Heart left ventricle (tissue), 16 donors: ENCODE results near the gene TXNRD3. TPM values are rescaled to one million over a fixed set of nuclear protein-coding genes. Genes with fewer than 3 reads are reported as not detected.

Experiments
- ATAC-seq, 4 donors: fragments of 200-7000 bp; cut with Tn5 transposase; one replicate each; pipeline ENCODE4 v1.9.1; 2020 to 2022; ENCODE audit warnings: moderate library complexity in 4 of 4, mild to moderate bottlenecking in 3 of 4, moderate number of reproducible peaks in 1 of 4
- DNase-seq, 5 donors: peaks; one replicate each; pipeline ENCODE4 v3.0.0-alpha.2; 2020
- H3K27ac ChIP-seq, 12 donors: fragments of 200-600 bp; sonication (generic) in 4 of 12; one replicate each; pipeline versions ENCODE4 v1.5.0 to v1.8.0; 2016 to 2022; ENCODE audit warnings: mild to moderate bottlenecking in 2 of 12
- H3K27me3 ChIP-seq, 9 donors: fragments of 200-600 bp; sonication (generic) in 2 of 9; one replicate each; pipeline versions ENCODE4 v1.5.1 to v1.8.0; 2016 to 2022; ENCODE audit warnings: mild to moderate bottlenecking in 3 of 9
- H3K36me3 ChIP-seq, 9 donors: fragments of 200-600 bp; sonication (generic) in 2 of 9; one replicate each; pipeline versions ENCODE4 v1.5.0 to v1.8.0; 2018 to 2022; ENCODE audit warnings: mild to moderate bottlenecking in 2 of 9
- H3K4me1 ChIP-seq, 12 donors: fragments of 200-600 bp; sonication (generic) in 4 of 12; one replicate each; pipeline versions ENCODE4 v1.5.0 to v1.8.0; 2016 to 2022; ENCODE audit warnings: mild to moderate bottlenecking in 3 of 12
- H3K4me3 ChIP-seq, 12 donors: fragments of 200-600 bp; sonication (generic) in 4 of 12; one replicate each; pipeline versions ENCODE4 v1.5.0 to v1.8.0; 2017 to 2022; ENCODE audit warnings: mild to moderate bottlenecking in 9 of 12, moderate library complexity in 4 of 12
- H3K9me3 ChIP-seq, 12 donors: fragments of 200-600 bp; sonication (generic) in 4 of 12; one replicate each; pipeline versions ENCODE4 v1.5.0 to v1.8.0; 2016 to 2022; ENCODE audit warnings: mild to moderate bottlenecking in 1 of 12
- CTCF ChIP-seq, 12 donors: fragments of 200-600 bp; sonication (generic) in 4 of 12; IDR thresholded peaks; one replicate each; pipeline versions ENCODE4 v1.5.0 to v1.8.0; 2018 to 2022; ENCODE audit warnings: antibody characterized with exemption in 12 of 12, mild to moderate bottlenecking in 5 of 12
- POLR2A ChIP-seq, 2 donors: fragments of 450-650 bp; IDR thresholded peaks; one replicate each; pipeline ENCODE4 v1.6.1; 2017; ENCODE audit warnings: antibody characterized with exemption in 2 of 2, mild to moderate bottlenecking in 2 of 2, moderate library complexity in 2 of 2
- WGBS, 4 donors: extraction: QIAGEN DNeasy Blood & Tissue Kit in 2 of 4; methylation state at CpG; one replicate each; pipeline versions ENCODE4 v1.1.5 to v1.1.7; 2013 to 2018; 5-methylcytosine and 5-hydroxymethylcytosine counted together
- intact Hi-C, 10 donors: fragments of 100-400 bp; cut with DNase I; formaldehyde crosslinking; loops; one replicate each; pipeline versions ENCODE4 v1.11.1 to v1.14.2; 2022
- polyA plus RNA-seq, 2 donors: library from polyadenylated mRNA; stranded (reverse); fragments of 200-250 nt; gene quantifications; one replicate each; pipeline ENCODE4 v1.2.3, GENCODE V29; 2013
- total RNA-seq, 9 donors: library from RNA; depleted of rRNA in 2 of 9; stranded (reverse); fragments of >200 nt in 2 of 9; fragmentation: NEBNext Ultra II Directional in 3 of 9; extraction: Animal tissue kit (Norgen Biotek cat#: 25700) in 3 of 9; gene quantifications; one replicate each; pipeline versions ENCODE4 v1.1.0 to v1.2.4, GENCODE V29; 2016 to 2023
- donor health status: ischemic (EF 13 %, LVEDD 7.1; RV severe dilation, severe dysfunction).
- donor health status: healthy with polysubstance abuse.
- donor health status: DM: no; HTN: yes; CAD: no.
- donor health status: DM: no; HTN: no; CAD: no.
- donor health status: ischemic (EF 25% LVEDD 6.9; RV normal size, moderate dysfunction).
- donor health status: ischemic (EF 25% LVEDD 5.7; RV mildly dilated, moderate dysfunction).
- donor health status: healthy.
- donor health status: DM: yes; HTN: yes; CAD: no.
- donor health status: ischemic (EF 35%, LVEDD 5.7; RV mildly dilated, moderate dysfunction).
- donor health status: nonischemic (EF 11% LVEDD 7.7; RV severe dilation, severe dysfunction).
- donor health status: DM: yes; HTN: yes; CAD: no.
- donor health status: PGD.
- donor health status: ischemic (EF 29% LVEDD 5.4; RV normal size, mild dysfunction).
- donor health status: nonischemic (EF 23%, LVEDD 6.1; RV moderate dilation, normal function).

TXNRD3 gene
- total and polyA plus RNA-seq, 11 donors = 1.7 to 8.2 (median 5.7) TPM

- H3K36me3 ChIP-seq = peaks cover 0 to 68% (median 24%) of the 10 kb centered on the region in 9 donors
- no peaks in the 10 kb centered on the region for H3K9me3 ChIP-seq
- H3K27ac ChIP-seq = no peak overlapping the region
- 84 to 92% (median 86%) methylated on average over 4 of the region's 4 CpGs for WGBS, 4 donors
- H3K4me3 ChIP-seq = no peak overlapping the region
- ATAC-seq = no peak
- no peak for TF ChIP-seq CTCF (IDR thresholded peaks at IDR 0.05)
- no peak for TF ChIP-seq POLR2A (IDR thresholded peaks at IDR 0.05)
- intact Hi-C loops = no loop called here
- no peaks in the 10 kb centered on the region for H3K27me3 ChIP-seq
- peaks cover 0 to under 1% (median 0%) of the 10 kb centered on the region in 12 donors for H3K4me1 ChIP-seq
- DNase-seq = no peak
These were observed 42.3 kb downstream of the TXNRD3 start for GRCh38 chr3:126612479-126613205.

- Histone ChIP-seq H3K27ac (no peak overlapping the region), H3K27me3 (no peaks in the 10 kb centered on the region), H3K9me3 (no peaks in the 10 kb centered on the region), H3K36me3 (peaks cover 0 to 84% (median 24%) of the 10 kb centered on the region in 9 donors), H3K4me1 (peaks cover 0 to 6% (median 0%) of the 10 kb centered on the region in 12 donors), H3K4me3 (no peak overlapping the region)
- ATAC-seq = no peak
- no peak for DNase-seq
- TF ChIP-seq CTCF (IDR thresholded peaks at IDR 0.05) (no peak), POLR2A (IDR thresholded peaks at IDR 0.05) (no peak)
- intact Hi-C loops = no loop called here
- 89 to 100% (median 97%) methylated on average over 2 of the region's 2 CpGs for WGBS, 4 donors
These were observed 45.0 kb downstream of the TXNRD3 start for GRCh38 chr3:126609909-126610308.

GRCh38 chr3:126607214-126607908 is 47.6 kb downstream of the TXNRD3 start:
- DNase-seq (no peak), ATAC-seq (peak in 3 of 4 donors; percentile 56 to 81 (median 71))
- Histone ChIP-seq H3K4me3 (no peak overlapping the region), H3K4me1 (peaks cover 0 to 6% (median 0%) of the 10 kb centered on the region in 12 donors), H3K27ac (no peak overlapping the region), H3K27me3 (no peaks in the 10 kb centered on the region), H3K36me3 (peaks cover 0 to 74% (median 24%) of the 10 kb centered on the region in 9 donors), H3K9me3 (no peaks in the 10 kb centered on the region)
- TF ChIP-seq POLR2A (IDR thresholded peaks at IDR 0.05) (no peak), CTCF (IDR thresholded peaks at IDR 0.05) (no peak)
- intact Hi-C loops = loop anchor here in 1 of 10 donors (1.0 kb wide), 1 partner anchor 14 kb away; no protein-coding TSS in a partner anchor
- 75 to 79% (median 76%) methylated on average over 11 of the region's 11 CpGs for WGBS, 4 donors

- no peak for ATAC-seq
- DNase-seq = no peak
- peaks cover 0 to 64% (median 21%) of the 10 kb centered on the region in 9 donors for H3K36me3 ChIP-seq
- peaks cover 0 to 6% (median 0%) of the 10 kb centered on the region in 12 donors for H3K4me1 ChIP-seq
- intact Hi-C loops = no loop called here
- 75 to 84% (median 80%) methylated on average over 3 of the region's 3 CpGs for WGBS, 4 donors
- no peak for TF ChIP-seq CTCF (IDR thresholded peaks at IDR 0.05)
- TF ChIP-seq POLR2A (IDR thresholded peaks at IDR 0.05) = no peak
- H3K27ac ChIP-seq = no peak overlapping the region
- H3K4me3 ChIP-seq = no peak overlapping the region
- H3K27me3 ChIP-seq = no peaks in the 10 kb centered on the region
- H3K9me3 ChIP-seq = no peaks in the 10 kb centered on the region
These were observed 48.9 kb downstream of the TXNRD3 start for GRCh38 chr3:126606001-126606400.
